ENCODE data around the gene MT1M.

DNA sequence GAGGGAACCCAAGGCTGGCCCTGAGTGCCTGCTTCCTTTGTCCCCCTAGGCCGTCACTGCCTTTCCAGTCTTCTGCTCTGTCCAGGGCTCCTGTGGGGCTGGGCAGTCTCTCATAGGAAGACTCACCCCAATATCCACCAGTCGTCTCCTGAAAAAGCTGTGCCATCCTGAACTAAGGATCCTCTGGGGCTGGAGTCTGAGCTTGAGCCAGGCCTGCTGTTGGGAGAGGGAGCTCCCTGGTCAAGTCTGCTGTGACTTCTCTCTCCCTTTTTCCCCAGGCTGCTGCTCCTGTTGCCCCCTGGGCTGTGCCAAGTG, 38.1 kb downstream of the MT1M start:
- TF ChIP-seq, protein P1, sequence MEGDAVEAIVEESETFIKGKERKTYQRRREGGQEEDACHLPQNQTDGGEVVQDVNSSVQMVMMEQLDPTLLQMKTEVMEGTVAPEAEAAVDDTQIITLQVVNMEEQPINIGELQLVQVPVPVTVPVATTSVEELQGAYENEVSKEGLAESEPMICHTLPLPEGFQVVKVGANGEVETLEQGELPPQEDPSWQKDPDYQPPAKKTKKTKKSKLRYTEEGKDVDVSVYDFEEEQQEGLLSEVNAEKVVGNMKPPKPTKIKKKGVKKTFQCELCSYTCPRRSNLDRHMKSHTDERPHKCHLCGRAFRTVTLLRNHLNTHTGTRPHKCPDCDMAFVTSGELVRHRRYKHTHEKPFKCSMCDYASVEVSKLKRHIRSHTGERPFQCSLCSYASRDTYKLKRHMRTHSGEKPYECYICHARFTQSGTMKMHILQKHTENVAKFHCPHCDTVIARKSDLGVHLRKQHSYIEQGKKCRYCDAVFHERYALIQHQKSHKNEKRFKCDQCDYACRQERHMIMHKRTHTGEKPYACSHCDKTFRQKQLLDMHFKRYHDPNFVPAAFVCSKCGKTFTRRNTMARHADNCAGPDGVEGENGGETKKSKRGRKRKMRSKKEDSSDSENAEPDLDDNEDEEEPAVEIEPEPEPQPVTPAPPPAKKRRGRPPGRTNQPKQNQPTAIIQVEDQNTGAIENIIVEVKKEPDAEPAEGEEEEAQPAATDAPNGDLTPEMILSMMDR (conservative IDR thresholded peaks at IDR 0.05; ENCODE audit: low read length) = no peak
- TF ChIP-seq EZH2phosphoT487 (IDR thresholded peaks at IDR 0.05; ENCODE audit: borderline replicate concordance) = no peak

All from Loucy (cell line).